Astrocyte (in vitro differentiated cells and primary cell): ENCODE data around the gene TRIB2. TPM values are rescaled to one million over a fixed set of nuclear protein-coding genes. Genes with fewer than 3 reads are reported as not detected.

Source experiments
- DNase-seq: peaks from one replicate; pipeline ENCODE4 v3.0.0-alpha.2; 2010; ENCODE audit warnings: low read depth
- FAIRE-seq: peaks from 2 replicates; lab custom pipeline; 2011; peaks lifted over from hg19 to GRCh38; lab: Jason Lieb, UNC
- H2AFZ ChIP-seq: 2 replicates; pipeline ENCODE4 v1.6.0; 2012; ENCODE audit warnings: low read depth, low read length, inconsistent platforms
- H3K27ac ChIP-seq: 2 replicates; pipeline ENCODE4 v1.5.1; 2011; ENCODE audit warnings: low read depth, low read length, inconsistent platforms
- H3K27me3 ChIP-seq: 2 replicates; pipeline ENCODE4 v1.6.0; 2011; ENCODE audit warnings: low read length, inconsistent platforms; ENCODE audit not compliant: insufficient read depth
- H3K36me3 ChIP-seq: 2 replicates; pipeline ENCODE4 v1.5.1; 2011; ENCODE audit warnings: low read length, inconsistent platforms; ENCODE audit not compliant: insufficient read depth
- H3K4me1 ChIP-seq: 2 replicates; pipeline ENCODE4 v1.5.1; 2011; ENCODE audit warnings: low read length, inconsistent platforms; ENCODE audit not compliant: insufficient read depth
- H3K4me2 ChIP-seq: 2 replicates; pipeline ENCODE4 v1.6.0; 2012; ENCODE audit warnings: low read length, inconsistent platforms
- H3K4me3 ChIP-seq: 2 replicates; pipeline ENCODE4 v1.5.1; 2011; ENCODE audit warnings: low read depth, mild to moderate bottlenecking, low read length, inconsistent platforms; ENCODE audit not compliant: insufficient read depth
- H3K79me2 ChIP-seq: 2 replicates; pipeline ENCODE4 v1.6.0; 2012; ENCODE audit warnings: mild to moderate bottlenecking, low read length, inconsistent platforms; ENCODE audit not compliant: insufficient read depth
- H3K9ac ChIP-seq: 2 replicates; pipeline ENCODE4 v1.6.0; 2012; ENCODE audit warnings: mild to moderate bottlenecking, low read length, inconsistent platforms
- H3K9me3 ChIP-seq: 2 replicates; pipeline ENCODE4 v1.5.1; 2012; ENCODE audit warnings: low read depth, mild to moderate bottlenecking, low read length, inconsistent platforms; ENCODE audit not compliant: insufficient read depth
- H4K20me1 ChIP-seq: 2 replicates; pipeline ENCODE4 v1.6.0; 2012; ENCODE audit warnings: low read length, inconsistent platforms; ENCODE audit not compliant: insufficient read depth
- H3K27ac Mint-ChIP-seq: one replicate; pipeline ENCODE4 v1.8.0; 2021; ENCODE audit warnings: mild to moderate bottlenecking, mixed read lengths; ENCODE audit not compliant: unreplicated experiment
- H3K27me3 Mint-ChIP-seq: one replicate; pipeline ENCODE4 v1.8.0; 2021; ENCODE audit warnings: low read depth, mixed read lengths; ENCODE audit not compliant: unreplicated experiment
- H3K36me3 Mint-ChIP-seq: one replicate; pipeline ENCODE4 v1.8.0; 2021; ENCODE audit warnings: low read depth, mixed read lengths; ENCODE audit not compliant: unreplicated experiment
- H3K4me1 Mint-ChIP-seq: one replicate; pipeline ENCODE4 v1.8.0; 2021; ENCODE audit warnings: low read depth, mixed read lengths; ENCODE audit not compliant: unreplicated experiment
- H3K4me3 Mint-ChIP-seq: one replicate; pipeline ENCODE4 v1.8.0; 2021; ENCODE audit warnings: mild to moderate bottlenecking, moderate library complexity, mixed read lengths; ENCODE audit not compliant: unreplicated experiment
- H3K9me3 Mint-ChIP-seq: one replicate; pipeline ENCODE4 v1.8.0; 2021; ENCODE audit warnings: mild to moderate bottlenecking, mixed read lengths; ENCODE audit not compliant: unreplicated experiment
- CTCF ChIP-seq: IDR thresholded peaks from 2 replicates; pipeline ENCODE4 v1.5.1; 2011; ENCODE audit warnings: low read depth, mild to moderate bottlenecking, inconsistent platforms, low read length, moderate library complexity; ENCODE audit not compliant: insufficient read depth
- EZH2 ChIP-seq: IDR thresholded peaks from 2 replicates; pipeline ENCODE4 v1.6.1; 2012; ENCODE audit warnings: mild to moderate bottlenecking, low read length, inconsistent platforms; ENCODE audit not compliant: insufficient read depth
- total RNA-seq: library from RNA; stranded (reverse); gene quantifications from 2 replicates; pipeline ENCODE4 v1.2.1, GENCODE V29; 2021

TRIB2 gene
- total RNA-seq, 1 donor from 2014 or later, result 22.6 TPM

GRCh38 chr2:12769492-12770105, 52.9 kb downstream of the TRIB2 start:
- H3K9me3 ChIP-seq, result no peaks in the 10 kb centered on the region
- no peaks in the 10 kb centered on the region for H3K27me3 ChIP-seq
- Mint-ChIP-seq H3K4me1 (peaks cover 24% of the 10 kb centered on the region), H3K27me3 (peaks cover 18% of the 10 kb centered on the region), H3K4me3 (no peak overlapping the region), H3K27ac (peak overlapping the region; percentile 64), H3K36me3 (no peaks in the 10 kb centered on the region), H3K9me3 (peaks cover 4% of the 10 kb centered on the region)
- FAIRE-seq (no peak), DNase-seq (no peak)
- H3K27ac ChIP-seq, result no peak overlapping the region
- H3K4me2 ChIP-seq, result no peak overlapping the region
- peaks cover 23% of the 10 kb centered on the region for H3K4me1 ChIP-seq
- H3K4me3 ChIP-seq, result no peak overlapping the region
- no peaks in the 10 kb centered on the region for H3K36me3 ChIP-seq
- no peaks in the 10 kb centered on the region for H4K20me1 ChIP-seq
- no peak overlapping the region for H3K9ac ChIP-seq
- TF ChIP-seq CTCF (no peak), EZH2 (no peak)
- H2AFZ ChIP-seq, result no peak overlapping the region
- no peaks in the 10 kb centered on the region for H3K79me2 ChIP-seq

- Histone ChIP-seq H2AFZ (no peak overlapping the region), H4K20me1 (no peaks in the 10 kb centered on the region), H3K27ac (no peak overlapping the region), H3K27me3 (no peaks in the 10 kb centered on the region), H3K4me1 (peaks cover 16% of the 10 kb centered on the region), H3K4me2 (no peak overlapping the region), H3K9me3 (no peaks in the 10 kb centered on the region), H3K36me3 (no peaks in the 10 kb centered on the region), H3K4me3 (no peak overlapping the region), H3K79me2 (no peaks in the 10 kb centered on the region), H3K9ac (no peak overlapping the region)
- TF ChIP-seq CTCF (no peak), EZH2 (no peak)
- H3K36me3 Mint-ChIP-seq, result no peaks in the 10 kb centered on the region
- FAIRE-seq, result no peak
- peaks cover 16% of the 10 kb centered on the region for H3K4me1 Mint-ChIP-seq
- DNase-seq, result no peak
- H3K9me3 Mint-ChIP-seq, result peaks cover 3% of the 10 kb centered on the region
- no peak overlapping the region for H3K27ac Mint-ChIP-seq
- peaks cover 23% of the 10 kb centered on the region for H3K27me3 Mint-ChIP-seq
- no peak overlapping the region for H3K4me3 Mint-ChIP-seq
These were observed 53.7 kb downstream of the TRIB2 start for GRCh38 chr2:12770300-12770968.

GRCh38 chr2:12771154-12771553, 54.4 kb downstream of the TRIB2 start:
- Histone ChIP-seq H3K4me1 (peaks cover 9% of the 10 kb centered on the region), H2AFZ (no peak overlapping the region), H3K4me2 (no peak overlapping the region), H3K27ac (no peak overlapping the region), H3K9ac (no peak overlapping the region), H3K27me3 (no peaks in the 10 kb centered on the region), H3K36me3 (no peaks in the 10 kb centered on the region), H3K79me2 (no peaks in the 10 kb centered on the region), H4K20me1 (no peaks in the 10 kb centered on the region), H3K9me3 (no peaks in the 10 kb centered on the region), H3K4me3 (no peak overlapping the region)
- Mint-ChIP-seq H3K4me1 (peaks cover 10% of the 10 kb centered on the region), H3K9me3 (peaks cover 3% of the 10 kb centered on the region), H3K36me3 (no peaks in the 10 kb centered on the region), H3K4me3 (no peak overlapping the region), H3K27me3 (peaks cover 26% of the 10 kb centered on the region), H3K27ac (no peak overlapping the region)
- FAIRE-seq (no peak), DNase-seq (no peak)
- TF ChIP-seq EZH2, result no peak
- no peak for TF ChIP-seq CTCF
